Measurements from ENCODE around the gene CEP72. TPM values are rescaled to one million over a fixed set of nuclear protein-coding genes. Genes with fewer than 3 reads are reported as not detected.
A peak's percentile ranks its signal among the peaks of the same experiment; 100 is the strongest.

The CEP72 gene
- total and polyA plus RNA-seq, 7 donors: 0.36 to 7.1 (median 1.6) TPM

GRCh38 chr5:616484-617039 is 4.4 kb downstream of the CEP72 start:
- DNase-seq: no peak
- H3K9me3 ChIP-seq: no peaks in the 10 kb centered on the region
- 78 to 80% methylated on average over 13 of the region's 13 CpGs for WGBS, 2 donors
- H3K27me3 ChIP-seq: no peaks in the 10 kb centered on the region
- no peak overlapping the region for H3K4me3 ChIP-seq
- peaks cover 0 to 24% (median 7%) of the 10 kb centered on the region in 4 donors for H3K36me3 ChIP-seq
- TF ChIP-seq POLR2A (IDR thresholded peaks at IDR 0.05) (no peak), CTCF (IDR thresholded peaks at IDR 0.05) (no peak), EP300 (IDR thresholded peaks at IDR 0.05) (no peak), POLR2AphosphoS5 (IDR thresholded peaks at IDR 0.05) (no peak)
- intact Hi-C loops (cut with DNase I): loop anchor here (10.0 kb wide), 2 partner anchors 142 to 172 kb away; partner anchors contain the start of gene EXOC3
- peaks cover 0 to 12% (median 6%) of the 10 kb centered on the region in 4 donors for H3K4me1 ChIP-seq
- H3K27ac ChIP-seq: no peak overlapping the region

- peak; percentile 32 for DNase-seq
- WGBS, 2 donors: 96 to 97% methylated on average over 12 of the region's 12 CpGs
- H3K27me3 ChIP-seq: no peaks in the 10 kb centered on the region
- no peaks in the 10 kb centered on the region for H3K9me3 ChIP-seq
- intact Hi-C loops (cut with DNase I): loop anchor here (10.0 kb wide), 2 partner anchors 143 to 173 kb away; partner anchors contain the start of gene EXOC3
- H3K4me3 ChIP-seq: no peak overlapping the region
- H3K27ac ChIP-seq: no peak overlapping the region
- TF ChIP-seq EP300 (IDR thresholded peaks at IDR 0.05) (no peak), POLR2A (IDR thresholded peaks at IDR 0.05) (no peak)
- peaks cover 0 to 24% (median 7%) of the 10 kb centered on the region in 4 donors for H3K36me3 ChIP-seq
- H3K4me1 ChIP-seq: peaks cover 0 to 6% (median 2%) of the 10 kb centered on the region in 4 donors
Measured at GRCh38 chr5:617896-618295, 5.8 kb downstream of the CEP72 start.

GRCh38 chr5:618450-618849 is 6.3 kb downstream of the CEP72 start:
- peak; percentile 41 for DNase-seq
- H3K9me3 ChIP-seq: no peaks in the 10 kb centered on the region
- H3K36me3 ChIP-seq: peaks cover 0 to 24% (median 7%) of the 10 kb centered on the region in 4 donors
- WGBS, 2 donors: 96% methylated on average over 5 of the region's 5 CpGs
- intact Hi-C loops (cut with DNase I): loop anchor here (10.0 kb wide), 2 partner anchors 144 to 174 kb away; partner anchors contain the start of gene EXOC3
- peaks cover 0 to under 1% (median 0%) of the 10 kb centered on the region in 4 donors for H3K4me1 ChIP-seq
- TF ChIP-seq EP300 (IDR thresholded peaks at IDR 0.05) (no peak), POLR2A (IDR thresholded peaks at IDR 0.05) (no peak), CTCF (IDR thresholded peaks at IDR 0.05) (no peak), POLR2AphosphoS5 (IDR thresholded peaks at IDR 0.05) (no peak)
- H3K27ac ChIP-seq: no peak overlapping the region
- H3K4me3 ChIP-seq: no peak overlapping the region
- no peaks in the 10 kb centered on the region for H3K27me3 ChIP-seq

- no peaks in the 10 kb centered on the region for H3K27me3 ChIP-seq
- H3K36me3 ChIP-seq: peaks cover 0 to 24% (median 7%) of the 10 kb centered on the region in 4 donors
- intact Hi-C loops (cut with DNase I): loop anchor here (10.0 kb wide), 2 partner anchors 145 to 175 kb away; partner anchors contain the start of gene EXOC3
- no peak for TF ChIP-seq CTCF (IDR thresholded peaks at IDR 0.05)
- TF ChIP-seq EP300 (IDR thresholded peaks at IDR 0.05): no peak
- no peak for TF ChIP-seq POLR2AphosphoS5 (IDR thresholded peaks at IDR 0.05)
- TF ChIP-seq POLR2A (IDR thresholded peaks at IDR 0.05): no peak
- DNase-seq: peak; percentile 48
- H3K4me1 ChIP-seq: no peaks in the 10 kb centered on the region
- no peak overlapping the region for H3K27ac ChIP-seq
- no peak overlapping the region for H3K4me3 ChIP-seq
- 95 to 96% methylated on average over 16 of the region's 16 CpGs for WGBS, 2 donors
- H3K9me3 ChIP-seq: no peaks in the 10 kb centered on the region
Measured at GRCh38 chr5:619444-619843, 7.3 kb downstream of the CEP72 start.

- Histone ChIP-seq H3K4me3 (no peak overlapping the region), H3K9me3 (no peaks in the 10 kb centered on the region), H3K36me3 (peaks cover 0 to 24% (median 7%) of the 10 kb centered on the region in 4 donors), H3K27me3 (no peaks in the 10 kb centered on the region), H3K27ac (no peak overlapping the region), H3K4me1 (no peaks in the 10 kb centered on the region)
- no peak for TF ChIP-seq POLR2A (IDR thresholded peaks at IDR 0.05)
- no peak for TF ChIP-seq POLR2AphosphoS5 (IDR thresholded peaks at IDR 0.05)
- no peak for TF ChIP-seq CTCF (IDR thresholded peaks at IDR 0.05)
- no peak for TF ChIP-seq EP300 (IDR thresholded peaks at IDR 0.05)
- DNase-seq: peak; percentile 44
- intact Hi-C loops (cut with DNase I): no loop called here
- WGBS, 2 donors: 96% methylated on average over 20 of the region's 20 CpGs
Measured at GRCh38 chr5:620152-620551, 8.0 kb downstream of the CEP72 start.
